Activated naive CD4-positive, alpha-beta T cell treated with anti-CD3 and anti-CD28 coated beads, Interleukin-2, amount 50 U/mL, for 16 hours (primary cell): ENCODE data around the gene WFS1.

Experiments
- DNase-seq: peaks from one replicate; pipeline ENCODE4 v3.0.0-alpha.2; 2020

The WFS1 gene

DNA sequence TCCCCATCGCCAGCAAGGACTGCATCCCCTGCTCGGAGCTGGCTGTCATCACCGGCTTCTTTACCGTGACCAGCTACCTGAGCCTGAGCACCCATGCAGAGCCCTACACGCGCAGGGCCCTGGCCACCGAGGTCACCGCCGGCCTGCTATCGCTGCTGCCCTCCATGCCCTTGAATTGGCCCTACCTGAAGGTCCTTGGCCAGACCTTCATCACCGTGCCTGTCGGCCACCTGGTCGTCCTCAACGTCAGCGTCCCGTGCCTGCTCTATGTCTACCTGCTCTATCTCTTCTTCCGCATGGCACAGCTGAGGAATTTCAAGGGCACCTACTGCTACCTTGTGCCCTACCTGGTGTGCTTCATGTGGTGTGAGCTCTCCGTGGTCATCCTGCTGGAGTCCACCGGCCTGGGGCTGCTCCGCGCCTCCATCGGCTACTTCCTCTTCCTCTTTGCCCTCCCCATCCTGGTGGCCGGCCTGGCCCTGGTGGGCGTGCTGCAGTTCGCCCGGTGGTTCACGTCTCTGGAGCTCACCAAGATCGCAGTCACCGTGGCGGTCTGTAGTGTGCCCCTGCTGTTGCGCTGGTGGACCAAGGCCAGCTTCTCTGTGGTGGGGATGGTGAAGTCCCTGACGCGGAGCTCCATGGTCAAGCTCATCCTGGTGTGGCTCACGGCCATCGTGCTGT lies 31.5 kb downstream of the WFS1 start:
- no peak for DNase-seq

DNA sequence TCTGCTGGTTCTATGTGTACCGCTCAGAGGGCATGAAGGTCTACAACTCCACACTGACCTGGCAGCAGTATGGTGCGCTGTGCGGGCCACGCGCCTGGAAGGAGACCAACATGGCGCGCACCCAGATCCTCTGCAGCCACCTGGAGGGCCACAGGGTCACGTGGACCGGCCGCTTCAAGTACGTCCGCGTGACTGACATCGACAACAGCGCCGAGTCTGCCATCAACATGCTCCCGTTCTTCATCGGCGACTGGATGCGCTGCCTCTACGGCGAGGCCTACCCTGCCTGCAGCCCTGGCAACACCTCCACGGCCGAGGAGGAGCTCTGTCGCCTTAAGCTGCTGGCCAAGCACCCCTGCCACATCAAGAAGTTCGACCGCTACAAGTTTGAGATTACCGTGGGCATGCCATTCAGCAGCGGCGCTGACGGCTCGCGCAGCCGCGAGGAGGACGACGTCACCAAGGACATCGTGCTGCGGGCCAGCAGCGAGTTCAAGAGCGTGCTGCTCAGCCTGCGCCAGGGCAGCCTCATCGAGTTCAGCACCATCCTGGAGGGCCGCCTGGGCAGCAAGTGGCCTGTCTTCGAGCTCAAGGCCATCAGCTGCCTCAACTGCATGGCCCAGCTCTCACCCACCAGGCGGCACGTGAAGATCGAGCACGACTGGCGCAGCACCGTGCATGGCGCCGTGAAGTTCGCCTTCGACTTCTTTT lies 32.2 kb downstream of the WFS1 start:
- no peak for DNase-seq

DNA sequence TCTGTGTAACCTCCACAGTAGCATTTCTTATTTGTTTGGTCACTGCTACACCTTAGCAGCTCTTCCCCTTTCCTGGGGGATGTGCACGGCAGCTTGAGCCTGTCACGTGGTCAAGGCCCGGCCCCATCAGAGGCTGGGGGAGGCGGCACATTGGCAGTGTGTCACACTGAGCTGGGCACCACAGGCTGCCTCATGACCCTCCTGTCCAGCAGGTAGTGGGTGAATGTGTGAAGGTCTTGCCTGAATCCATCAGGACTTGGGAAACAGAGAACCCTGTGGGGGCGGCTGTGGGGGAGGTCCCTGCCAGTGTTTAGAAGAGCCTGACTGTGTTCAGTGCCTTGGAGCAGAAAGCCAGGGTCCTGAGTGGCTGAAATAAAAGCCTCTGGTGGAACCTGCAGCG lies 33.2 kb downstream of the WFS1 start:
- no peak for DNase-seq

DNA sequence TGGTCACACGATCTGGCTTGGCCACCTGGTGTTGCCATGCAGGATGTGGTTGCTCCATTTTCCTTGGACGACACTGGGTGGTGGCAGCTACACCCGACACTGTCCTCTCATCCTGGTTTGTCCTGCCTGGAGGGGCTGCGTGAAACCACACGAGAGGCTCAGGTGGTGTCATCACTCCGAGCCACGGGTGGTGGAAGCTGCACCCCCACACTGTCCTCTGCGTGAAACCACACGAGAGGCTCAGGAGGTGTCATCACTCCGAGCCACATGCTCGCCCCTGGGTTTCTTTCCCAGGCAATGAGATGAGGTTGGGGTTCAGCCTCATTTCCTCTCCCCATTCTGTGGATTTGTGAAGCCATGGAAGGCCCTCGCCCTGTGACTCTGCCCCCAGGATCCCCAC lies 34.3 kb downstream of the WFS1 start:
- DNase-seq: no peak

DNA sequence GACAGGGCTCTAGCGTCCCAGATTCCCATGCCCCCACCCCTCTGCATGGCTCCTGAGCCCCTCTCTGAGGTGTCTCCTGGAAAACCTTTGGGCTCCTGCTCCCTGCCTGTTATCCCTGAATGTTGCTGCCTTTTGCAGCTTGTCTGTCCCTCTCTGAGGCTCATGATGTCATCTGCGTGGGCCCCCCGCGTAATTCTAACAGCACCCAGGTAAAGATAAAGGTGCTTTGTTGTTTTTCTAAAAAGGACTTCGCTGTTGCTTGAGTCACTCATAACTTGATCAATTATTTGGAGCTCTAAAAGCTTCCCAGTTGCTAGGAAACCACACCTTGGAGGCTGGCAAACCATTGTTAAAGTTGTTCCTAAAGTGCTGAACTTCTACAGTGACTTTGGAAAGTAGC lies 36.6 kb downstream of the WFS1 start:
- DNase-seq: no peak

DNA sequence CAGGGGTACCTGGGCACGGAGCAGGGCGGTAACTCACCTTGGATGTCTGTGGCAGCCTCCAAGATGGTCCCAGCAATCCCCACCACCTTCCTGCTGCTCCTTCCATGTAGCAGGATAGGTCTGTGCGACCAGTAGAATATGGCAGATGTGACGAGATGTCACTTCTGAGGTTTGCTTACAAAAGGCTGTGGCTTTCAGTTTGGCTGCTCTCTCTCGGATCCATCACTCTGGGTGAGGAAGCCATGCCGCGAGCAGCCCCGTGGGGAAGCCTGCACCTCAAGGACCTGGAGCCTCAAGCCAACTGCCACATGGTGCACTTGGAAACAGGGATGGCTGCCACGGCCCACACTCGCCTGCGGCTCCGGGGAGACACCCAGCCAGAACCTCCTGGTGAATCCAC lies 37.6 kb downstream of the WFS1 start:
- no peak for DNase-seq

DNA sequence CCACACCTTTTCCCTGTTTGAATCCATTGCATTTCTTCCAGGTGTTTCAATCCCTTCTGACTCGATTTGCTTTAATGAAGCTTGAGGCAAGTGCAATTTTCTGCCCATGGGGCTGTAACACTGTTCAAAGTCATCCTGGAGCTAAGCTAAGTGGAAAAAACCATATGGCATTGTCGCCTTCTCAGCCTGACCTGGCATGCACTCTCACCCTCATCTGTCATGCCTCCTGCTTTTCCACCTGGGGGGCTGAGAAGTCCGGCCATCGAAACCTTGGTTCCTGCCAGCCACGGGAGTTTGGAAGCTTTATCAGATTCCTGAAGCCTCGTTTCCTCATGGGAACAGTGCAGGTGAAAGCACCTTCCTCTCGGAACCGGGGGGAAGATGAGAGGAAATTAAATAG lies 38.2 kb downstream of the WFS1 start:
- DNase-seq: no peak

DNA sequence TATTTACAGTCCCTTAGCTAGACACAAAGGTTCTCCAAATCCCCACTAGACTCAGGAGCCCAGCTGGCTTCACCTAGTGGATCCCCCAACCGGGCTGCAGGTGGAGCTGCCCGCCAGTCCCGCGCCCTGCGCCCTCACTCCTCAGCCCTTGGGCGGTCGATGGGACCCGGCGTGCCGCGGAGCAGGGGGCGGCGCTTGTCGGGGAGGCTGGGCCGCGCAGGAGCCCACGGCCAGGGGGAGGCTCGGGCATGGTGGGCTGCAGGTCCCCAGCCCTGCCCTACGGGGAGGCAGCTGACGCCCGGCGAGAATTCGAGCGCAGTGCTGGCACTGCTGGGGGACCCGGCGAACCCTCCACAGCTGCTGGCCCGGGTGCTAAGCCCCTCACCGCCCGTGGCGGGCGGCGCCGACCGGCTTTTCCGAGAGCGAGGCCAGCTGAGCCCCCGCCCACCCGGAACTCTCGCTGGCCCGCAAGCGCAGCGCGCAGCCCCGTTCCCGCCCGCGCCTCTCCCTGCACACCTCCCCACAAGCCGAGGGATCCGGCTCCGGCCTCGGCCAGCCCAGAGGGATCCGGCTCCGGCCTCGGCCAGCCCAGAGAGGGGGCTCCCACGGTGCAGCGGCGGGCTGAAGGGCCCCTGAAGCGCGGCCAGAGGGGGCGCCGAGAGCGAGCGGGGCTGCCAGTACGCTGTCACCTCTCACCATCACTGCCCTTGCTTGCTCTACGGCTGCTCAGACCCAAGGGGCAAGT lies 39.4 kb downstream of the WFS1 start:
- DNase-seq: no peak

DNA sequence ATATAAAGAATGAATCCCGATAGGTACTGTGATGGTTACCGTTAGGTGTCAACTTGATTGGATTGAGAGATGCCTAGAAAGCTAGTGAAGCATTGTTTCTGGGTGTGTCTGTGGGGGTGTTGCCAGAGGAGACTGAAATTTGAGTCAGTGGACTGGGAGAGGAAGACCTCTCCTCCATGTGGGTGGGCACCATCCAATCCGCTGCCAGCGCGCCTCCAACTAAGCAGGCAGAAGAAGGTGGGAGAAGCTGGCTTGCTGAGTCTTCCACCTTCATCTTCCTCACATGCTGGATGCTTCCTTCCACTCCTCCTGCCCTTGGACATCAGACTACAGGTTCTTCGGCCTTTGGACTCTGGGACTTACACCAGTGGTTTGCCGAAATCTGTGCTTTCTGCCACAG lies 40.1 kb downstream of the WFS1 start:
- no peak for DNase-seq

DNA sequence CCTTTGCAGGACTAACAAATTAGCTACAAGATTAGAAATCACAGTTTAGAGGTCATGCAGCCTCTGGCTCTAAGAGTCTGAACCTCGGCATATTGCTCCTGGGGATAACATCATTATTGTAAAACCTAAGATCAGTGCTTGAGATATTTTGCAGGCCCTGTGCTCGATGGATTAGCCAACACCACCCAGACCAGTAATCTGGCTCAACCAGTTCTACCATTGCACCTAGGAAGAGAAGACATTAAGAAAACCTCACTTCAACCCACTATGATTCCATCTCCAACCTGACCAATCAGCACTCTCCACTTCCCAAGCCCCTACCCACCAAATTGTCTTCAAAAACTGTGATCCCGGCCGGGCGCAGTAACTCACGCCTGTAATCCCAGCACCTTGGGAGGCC lies 43.6 kb downstream of the WFS1 start:
- no peak for DNase-seq

DNA sequence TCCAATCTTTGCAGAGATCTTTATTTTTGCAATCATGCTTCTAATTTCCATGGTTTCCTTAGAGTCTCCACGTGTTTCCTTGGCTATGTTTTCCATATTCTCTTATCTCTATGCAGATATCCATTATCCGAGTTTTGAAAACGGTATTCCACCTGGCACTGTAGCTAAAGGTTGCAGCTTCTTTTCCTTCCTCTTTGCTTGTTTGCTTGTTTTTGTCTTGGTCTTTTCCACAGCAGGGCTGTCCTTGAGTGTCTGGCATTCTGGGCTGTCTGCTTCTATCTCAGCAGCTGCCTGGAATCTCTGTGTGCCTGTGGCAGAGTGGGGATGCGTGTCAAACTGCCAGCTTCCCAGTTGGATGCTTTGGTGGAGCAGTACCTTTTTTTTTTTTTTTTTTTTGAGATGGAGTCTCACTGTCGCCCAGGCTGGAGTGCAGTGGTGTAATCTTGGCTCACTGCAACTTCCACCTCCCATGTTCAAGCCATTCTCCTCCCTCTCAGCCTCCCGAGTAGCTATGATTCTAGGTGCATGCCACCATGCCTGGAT lies 46.9 kb downstream of the WFS1 start:
- DNase-seq: no peak

DNA sequence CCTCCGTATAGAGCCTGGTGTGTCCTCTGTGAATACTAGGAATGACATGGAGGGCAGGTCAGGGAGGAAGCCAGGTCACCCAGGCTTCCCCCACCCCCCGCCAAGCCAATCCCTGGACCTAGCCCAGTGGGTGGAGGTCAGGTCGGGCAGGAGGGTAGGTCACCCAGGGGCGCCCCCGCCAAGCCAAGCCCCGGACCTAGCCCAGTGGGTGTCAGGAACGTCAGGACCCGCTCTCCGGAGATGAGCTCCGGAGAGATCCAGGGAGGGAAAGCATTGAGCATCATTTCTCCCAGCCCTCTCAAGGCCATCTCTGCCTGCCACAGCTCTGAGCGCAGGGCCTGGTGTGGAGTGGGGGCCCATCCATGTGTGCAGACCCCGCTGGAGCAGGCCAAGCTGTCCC lies 48.6 kb downstream of the WFS1 start:
- no peak for DNase-seq

DNA sequence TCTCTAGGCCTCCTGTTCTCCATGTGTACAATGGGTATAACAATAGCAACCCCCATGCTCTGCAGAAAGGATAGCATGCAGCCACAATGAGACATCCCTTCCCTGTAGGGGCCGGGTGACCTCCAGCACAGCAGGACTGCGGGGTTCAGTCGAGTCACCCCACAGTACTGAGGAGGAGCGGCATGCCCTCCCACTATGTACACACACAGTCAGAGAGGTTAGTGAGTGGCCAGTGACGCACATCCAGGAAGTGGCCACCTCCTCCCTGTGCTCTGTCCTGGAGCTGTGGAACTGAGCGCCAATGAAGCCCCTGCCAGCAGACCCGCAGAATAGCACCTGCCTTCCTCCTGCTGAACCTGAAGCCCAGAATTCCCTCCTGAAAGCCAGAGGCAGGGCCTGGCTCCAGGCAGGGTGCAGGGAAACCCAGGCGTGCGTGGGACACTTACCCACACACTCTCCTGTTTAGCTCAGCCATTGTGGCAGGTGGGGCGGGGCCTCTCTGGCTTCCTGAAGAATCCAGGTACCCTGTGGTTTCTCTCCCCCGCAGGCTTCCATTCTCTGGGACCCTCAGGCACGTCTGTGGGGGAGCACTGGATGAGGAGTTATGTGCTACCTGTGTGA lies 50.0 kb downstream of the WFS1 start:
- DNase-seq: no peak

DNA sequence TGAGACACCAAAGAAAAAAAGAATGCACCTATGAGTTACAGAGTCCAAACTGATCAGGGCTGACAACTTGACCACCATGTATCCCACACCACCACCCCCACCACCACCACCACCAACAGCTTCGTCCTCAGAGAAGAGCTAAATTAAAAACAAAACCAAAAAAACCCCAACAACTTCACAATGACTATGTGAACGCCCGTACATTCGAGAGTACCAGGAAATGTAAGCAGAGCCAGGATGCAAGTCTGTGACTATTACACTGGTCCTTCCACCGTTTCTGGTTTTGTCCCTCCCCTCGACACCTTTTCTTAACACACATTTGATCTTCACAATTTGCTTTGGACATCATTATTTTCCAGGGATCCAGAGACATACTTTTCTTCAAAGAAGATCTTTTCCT lies 51.0 kb downstream of the WFS1 start:
- DNase-seq: no peak

DNA sequence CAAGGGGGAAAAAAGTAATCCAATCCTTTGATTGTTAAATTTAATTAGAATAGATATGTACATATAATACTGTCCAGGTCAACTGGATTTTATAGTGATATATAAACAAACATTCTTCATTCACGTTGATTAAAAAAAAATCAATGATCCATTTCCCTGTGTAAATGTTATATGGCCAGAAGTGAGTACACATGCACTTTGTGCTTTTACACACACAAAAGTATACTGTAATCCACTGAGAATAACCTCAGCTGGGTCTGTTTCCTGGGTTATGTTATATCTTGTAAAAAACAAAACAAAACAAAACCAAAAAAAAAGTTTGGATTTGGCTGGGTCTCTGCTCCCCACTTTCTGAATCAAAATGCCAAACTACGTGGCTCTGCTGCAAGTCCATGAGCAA lies 51.7 kb downstream of the WFS1 start:
- no peak for DNase-seq

DNA sequence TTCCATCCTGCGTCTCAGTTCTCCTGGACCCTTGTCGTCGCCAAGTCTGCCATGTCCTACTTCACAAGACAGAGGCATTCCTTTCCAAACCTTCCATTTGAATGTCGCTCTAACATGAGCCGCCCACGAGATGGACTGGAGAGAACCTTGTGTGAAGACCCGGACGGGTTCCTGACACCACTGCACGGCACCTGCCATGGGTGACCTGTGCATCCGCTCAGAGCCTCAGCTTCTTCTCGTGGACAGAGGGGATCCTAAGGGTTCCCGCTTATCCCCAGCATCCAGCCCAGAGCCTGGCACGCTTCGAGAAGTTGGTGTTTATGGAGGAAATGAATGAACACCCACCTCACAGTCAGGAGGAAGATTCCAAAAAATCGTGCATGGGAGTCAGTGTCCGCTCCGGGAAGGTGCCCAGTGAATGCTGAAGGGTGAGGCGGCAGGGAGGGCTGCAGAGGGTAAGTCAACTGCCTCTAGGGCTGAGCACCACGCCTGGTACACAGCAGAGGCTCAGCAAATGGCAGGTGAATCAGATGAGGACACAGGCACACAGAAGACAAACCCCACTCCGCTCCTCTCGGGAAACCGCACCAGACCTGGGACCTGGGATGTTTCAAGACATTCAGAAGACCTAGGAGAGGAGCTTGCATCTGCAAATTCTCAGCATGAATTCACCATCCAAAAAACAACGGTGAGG lies 52.6 kb downstream of the WFS1 start:
- DNase-seq: no peak

DNA sequence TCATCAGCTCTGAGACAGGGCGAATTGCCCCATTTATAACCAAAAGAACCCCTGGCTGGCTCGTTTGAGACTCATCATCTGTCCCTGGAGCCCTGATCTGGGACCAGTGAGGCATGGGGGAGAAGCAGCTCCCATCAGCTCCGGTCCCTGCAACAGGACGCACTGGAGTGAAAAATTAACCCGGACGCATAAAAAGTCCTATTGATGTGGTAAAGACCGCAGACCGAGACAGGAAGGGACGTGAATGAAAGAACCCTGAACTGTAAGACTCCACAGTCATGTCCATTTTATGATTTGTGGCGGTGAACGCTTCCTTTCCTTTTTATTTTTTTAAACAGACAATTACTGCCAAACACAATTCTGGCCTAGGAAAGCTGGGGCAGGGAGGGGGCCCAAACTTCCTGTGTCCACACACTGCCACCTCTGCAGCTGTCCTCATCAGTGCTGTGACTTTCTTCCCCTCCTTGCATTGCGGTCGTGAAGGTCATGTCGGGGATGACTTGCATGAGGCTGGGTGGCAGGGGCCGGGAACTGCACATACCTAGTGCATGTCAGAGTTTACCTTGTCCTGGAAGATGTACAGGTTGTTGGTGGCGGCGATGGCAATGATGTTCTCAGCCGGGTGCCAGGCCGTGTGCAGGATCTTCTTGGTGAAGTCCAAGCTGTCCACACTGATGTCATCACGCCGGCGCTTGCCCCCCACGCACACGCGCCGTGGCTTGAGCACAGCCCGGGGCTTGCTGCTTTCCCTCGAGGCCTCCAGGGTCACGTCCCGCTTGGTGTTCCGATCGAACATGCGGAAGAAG lies 53.3 kb downstream of the WFS1 start:
- no peak for DNase-seq

DNA sequence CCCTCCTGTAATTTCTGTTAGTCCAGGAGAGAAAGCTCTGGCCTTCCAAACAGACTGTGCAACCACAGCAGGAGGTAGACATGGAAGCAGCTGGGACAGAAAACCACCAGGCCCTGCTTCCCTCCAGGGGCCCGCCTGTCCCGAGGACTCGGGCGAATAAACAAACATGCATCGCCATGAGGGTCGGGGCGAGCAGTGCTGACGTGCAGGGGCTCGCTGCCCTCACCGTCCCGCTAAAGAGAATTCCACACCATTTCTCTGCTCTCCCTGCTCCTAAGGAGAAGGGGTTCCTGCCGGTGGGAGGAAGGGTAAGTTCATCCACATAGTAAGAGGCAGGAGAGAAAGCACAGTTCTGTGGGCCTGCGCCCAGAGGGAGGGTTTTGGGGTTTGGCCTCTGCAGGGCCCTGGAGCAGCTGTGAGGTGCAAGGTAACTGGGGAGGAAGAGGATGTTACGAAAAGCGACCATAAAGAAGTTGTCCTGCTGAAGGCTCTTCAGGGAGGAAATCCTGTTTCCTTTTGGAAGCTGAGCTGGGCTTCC lies 54.9 kb downstream of the WFS1 start:
- no peak for DNase-seq

DNA sequence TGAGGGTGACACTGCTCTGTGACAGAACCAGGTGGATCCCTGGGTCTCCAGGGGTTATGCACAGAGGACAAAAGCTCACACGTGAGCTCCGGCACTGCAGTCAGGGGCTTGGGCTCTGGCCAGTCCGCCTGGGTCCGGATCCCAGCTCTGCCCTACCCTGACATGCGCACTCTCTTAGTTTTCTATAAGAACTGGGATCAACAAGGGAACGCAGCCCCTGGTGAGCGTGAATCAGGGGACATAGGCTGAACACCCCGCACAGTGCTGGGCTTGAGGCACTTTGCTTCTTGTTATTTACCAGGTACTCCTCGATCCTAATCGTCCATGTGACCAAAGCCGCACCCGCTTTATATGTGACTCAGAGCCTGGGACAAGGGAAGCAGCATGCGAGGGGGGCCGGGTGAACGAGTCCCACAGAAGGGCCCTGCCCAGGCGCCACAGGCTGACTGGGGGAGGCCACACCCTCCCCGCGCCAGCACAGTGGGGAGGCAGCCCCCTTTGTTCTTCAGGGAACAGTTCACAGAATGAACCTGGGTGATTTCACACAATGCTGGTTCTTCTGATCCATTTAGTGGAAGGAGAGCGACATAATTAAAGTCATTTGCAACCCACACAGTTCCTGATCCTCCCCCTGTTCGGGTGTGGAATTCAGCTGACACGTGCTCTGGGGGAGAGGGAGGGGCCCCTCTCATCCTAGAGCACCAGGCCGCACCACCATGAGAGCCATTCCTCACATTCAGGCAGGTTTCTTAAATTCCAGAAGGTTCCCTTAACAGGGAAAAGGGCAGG lies 55.5 kb downstream of the WFS1 start:
- no peak for DNase-seq

DNA sequence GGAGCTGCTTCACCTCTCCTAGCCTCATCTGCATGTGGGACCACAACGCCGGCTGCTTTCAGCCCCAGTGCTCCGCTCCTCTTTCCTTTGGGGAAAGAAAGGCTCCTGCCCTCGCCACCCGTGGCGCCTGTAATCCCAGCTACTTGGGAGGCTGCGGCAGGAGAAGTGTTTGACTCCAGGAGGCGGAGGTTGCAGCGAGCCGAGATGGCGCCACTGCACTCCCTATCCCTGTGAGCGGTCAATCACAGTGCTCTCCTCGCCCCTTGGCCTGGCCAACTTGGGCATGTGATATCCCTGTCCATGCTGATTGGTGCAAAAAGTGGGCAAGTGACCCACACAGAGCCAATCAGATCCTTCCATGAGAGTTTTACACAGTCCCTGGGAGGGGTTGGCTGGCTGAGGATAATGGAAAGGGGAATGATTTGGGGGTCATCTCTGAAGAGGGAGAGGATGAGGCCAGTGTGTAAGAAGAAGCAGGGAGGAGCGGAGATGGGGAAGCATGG lies 56.2 kb downstream of the WFS1 start:
- DNase-seq: no peak
